ENCODE measurements around the gene POU2AF1. TPM values are rescaled to one million over a fixed set of nuclear protein-coding genes. Genes with fewer than 3 reads are reported as not detected.

Gene POU2AF1
- total RNA-seq, 1 experiment from 2014 or later, result not detected

GRCh38 chr11:111308140-111308539 lies 70.9 kb downstream of the POU2AF1 start:
- H3K27ac Mint-ChIP-seq (ENCODE audit: unreplicated experiment), result no peak overlapping the region
- no peaks in the 10 kb centered on the region for H3K9me3 Mint-ChIP-seq (ENCODE audit: low read depth, unreplicated experiment)
- intact Hi-C loops (cut with micrococcal nuclease; ENCODE audit: unreplicated experiment), result no loop called here
- no peak for TF ChIP-seq CTCF (IDR thresholded peaks at IDR 0.05; ENCODE audit: unreplicated experiment)
- no peaks in the 10 kb centered on the region for H3K27me3 Mint-ChIP-seq (ENCODE audit: unreplicated experiment)
- peaks cover 5% of the 10 kb centered on the region for H3K36me3 Mint-ChIP-seq (ENCODE audit: insufficient read depth, unreplicated experiment)
- peaks cover 28% of the 10 kb centered on the region for H3K4me1 Mint-ChIP-seq (ENCODE audit: low read depth, unreplicated experiment)
- peak; percentile 51 for DNase-seq
- peak overlapping the region; percentile 28 for H3K4me3 Mint-ChIP-seq (ENCODE audit: low read depth, unreplicated experiment)
- no TSS peak for BruUV-seq (replicated peaks)
- CTCF ChIA-PET, result no interaction called here

- no peak for TF ChIP-seq CTCF (IDR thresholded peaks at IDR 0.05; ENCODE audit: unreplicated experiment)
- Mint-ChIP-seq H3K4me1 (ENCODE audit: low read depth, unreplicated experiment) (peaks cover 33% of the 10 kb centered on the region), H3K36me3 (ENCODE audit: insufficient read depth, unreplicated experiment) (peaks cover 5% of the 10 kb centered on the region), H3K27me3 (ENCODE audit: unreplicated experiment) (no peaks in the 10 kb centered on the region), H3K4me3 (ENCODE audit: low read depth, unreplicated experiment) (peak overlapping the region; percentile 28), H3K9me3 (ENCODE audit: low read depth, unreplicated experiment) (no peaks in the 10 kb centered on the region), H3K27ac (ENCODE audit: unreplicated experiment) (no peak overlapping the region)
- intact Hi-C loops (cut with micrococcal nuclease; ENCODE audit: unreplicated experiment), result no loop called here
- no peak for DNase-seq
- BruUV-seq (replicated peaks), result no TSS peak
- CTCF ChIA-PET, result no interaction called here
These were observed 71.5 kb downstream of the POU2AF1 start for GRCh38 chr11:111307472-111308108.

GRCh38 chr11:111306321-111306720 lies 72.8 kb downstream of the POU2AF1 start:
- H3K4me1 Mint-ChIP-seq (ENCODE audit: low read depth, unreplicated experiment), result peaks cover 32% of the 10 kb centered on the region
- TF ChIP-seq CTCF (IDR thresholded peaks at IDR 0.05; ENCODE audit: unreplicated experiment), result no peak
- H3K36me3 Mint-ChIP-seq (ENCODE audit: insufficient read depth, unreplicated experiment), result peaks cover 5% of the 10 kb centered on the region
- BruUV-seq (replicated peaks), result no TSS peak
- H3K27me3 Mint-ChIP-seq (ENCODE audit: unreplicated experiment), result no peaks in the 10 kb centered on the region
- no peak overlapping the region for H3K4me3 Mint-ChIP-seq (ENCODE audit: low read depth, unreplicated experiment)
- no peak overlapping the region for H3K27ac Mint-ChIP-seq (ENCODE audit: unreplicated experiment)
- CTCF ChIA-PET, result no interaction called here
- intact Hi-C loops (cut with micrococcal nuclease; ENCODE audit: unreplicated experiment), result no loop called here
- DNase-seq, result no peak
- H3K9me3 Mint-ChIP-seq (ENCODE audit: low read depth, unreplicated experiment), result no peaks in the 10 kb centered on the region

- no TSS peak for BruUV-seq (replicated peaks)
- H3K36me3 Mint-ChIP-seq (ENCODE audit: insufficient read depth, unreplicated experiment), result peaks cover 5% of the 10 kb centered on the region
- no peaks in the 10 kb centered on the region for H3K27me3 Mint-ChIP-seq (ENCODE audit: unreplicated experiment)
- DNase-seq, result no peak
- CTCF ChIA-PET, result no interaction called here
- no peak overlapping the region for H3K27ac Mint-ChIP-seq (ENCODE audit: unreplicated experiment)
- peaks cover 31% of the 10 kb centered on the region for H3K4me1 Mint-ChIP-seq (ENCODE audit: low read depth, unreplicated experiment)
- H3K4me3 Mint-ChIP-seq (ENCODE audit: low read depth, unreplicated experiment), result no peak overlapping the region
- intact Hi-C loops (cut with micrococcal nuclease; ENCODE audit: unreplicated experiment), result no loop called here
- H3K9me3 Mint-ChIP-seq (ENCODE audit: low read depth, unreplicated experiment), result no peaks in the 10 kb centered on the region
- TF ChIP-seq CTCF (IDR thresholded peaks at IDR 0.05; ENCODE audit: unreplicated experiment), result no peak
These were observed 73.2 kb downstream of the POU2AF1 start for GRCh38 chr11:111305876-111306275.
